ENCODE data around the gene TNKS1BP1. TPM values are rescaled to one million over a fixed set of nuclear protein-coding genes. Genes with fewer than 3 reads are reported as not detected.
"Not testable (repeated sequence)": the region's sequence is repeated elsewhere in the genome, so short reads cannot be mapped to it uniquely, and the experiment has no call there.

The TNKS1BP1 gene
- polyA plus RNA-seq, 1 donor = 144 TPM

DNA sequence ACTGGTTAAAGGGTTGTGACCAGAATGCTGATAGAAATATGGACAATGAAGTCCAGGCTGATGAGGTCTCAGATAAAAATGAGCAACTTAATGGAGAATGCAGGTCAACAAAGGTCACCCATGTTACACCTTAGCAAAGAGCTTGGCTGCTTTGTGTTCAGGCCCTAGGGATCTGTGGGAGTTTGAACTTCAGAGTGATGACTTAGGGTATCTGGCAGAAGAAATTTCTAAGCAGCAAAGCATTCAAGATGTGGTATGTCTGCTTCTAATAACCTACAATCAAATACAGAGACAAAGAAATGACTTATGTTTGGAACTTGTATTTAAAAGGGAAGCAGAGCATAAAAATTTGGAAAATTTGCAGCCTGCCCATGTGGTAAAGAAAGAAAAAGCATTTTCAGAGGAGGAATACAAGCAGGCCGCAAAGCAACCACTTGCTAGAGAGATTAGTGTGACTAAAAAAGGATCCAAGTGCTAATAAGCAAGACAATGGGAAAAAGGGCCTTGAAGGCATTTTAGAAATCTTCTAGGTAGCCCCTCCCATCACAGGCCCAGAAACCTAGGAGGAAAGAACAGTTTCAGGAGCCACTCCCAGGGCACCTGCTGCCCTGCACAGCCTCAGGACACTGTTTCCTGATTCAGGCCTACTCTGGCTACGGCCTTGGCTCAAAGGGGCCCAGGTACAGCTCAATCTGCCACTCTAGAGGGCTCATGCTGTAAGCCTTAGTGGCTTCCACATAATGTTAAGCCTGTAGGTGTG is 41.3 kb downstream of the TNKS1BP1 start:
- DNase-seq = no peak

- not testable (repeated sequence) for DNase-seq
Measured at GRCh38 chr11:57281546-57281945, 43.2 kb downstream of the TNKS1BP1 start.

DNA sequence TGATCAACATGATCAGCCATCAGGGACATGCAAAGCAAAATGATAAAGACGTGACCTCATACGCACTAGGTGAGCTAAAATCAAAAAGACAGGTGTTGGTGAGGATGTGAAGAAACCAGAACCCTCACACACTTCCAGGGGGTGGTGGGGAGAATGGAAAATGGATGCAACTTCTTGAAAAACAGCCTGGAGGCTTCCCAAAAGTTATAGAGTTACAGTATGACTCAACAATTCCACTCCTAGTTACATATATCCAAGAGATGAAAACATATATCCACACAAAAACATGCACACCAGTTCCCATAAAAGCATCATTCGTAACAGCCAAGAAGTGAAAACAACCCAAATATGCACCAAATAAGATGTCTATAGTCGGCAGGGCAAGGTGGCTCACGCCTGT is 45.6 kb downstream of the TNKS1BP1 start:
- peak; percentile 37 for DNase-seq

- DNase-seq = no peak
Measured at GRCh38 chr11:57278721-57279095, 46.0 kb downstream of the TNKS1BP1 start.

DNA sequence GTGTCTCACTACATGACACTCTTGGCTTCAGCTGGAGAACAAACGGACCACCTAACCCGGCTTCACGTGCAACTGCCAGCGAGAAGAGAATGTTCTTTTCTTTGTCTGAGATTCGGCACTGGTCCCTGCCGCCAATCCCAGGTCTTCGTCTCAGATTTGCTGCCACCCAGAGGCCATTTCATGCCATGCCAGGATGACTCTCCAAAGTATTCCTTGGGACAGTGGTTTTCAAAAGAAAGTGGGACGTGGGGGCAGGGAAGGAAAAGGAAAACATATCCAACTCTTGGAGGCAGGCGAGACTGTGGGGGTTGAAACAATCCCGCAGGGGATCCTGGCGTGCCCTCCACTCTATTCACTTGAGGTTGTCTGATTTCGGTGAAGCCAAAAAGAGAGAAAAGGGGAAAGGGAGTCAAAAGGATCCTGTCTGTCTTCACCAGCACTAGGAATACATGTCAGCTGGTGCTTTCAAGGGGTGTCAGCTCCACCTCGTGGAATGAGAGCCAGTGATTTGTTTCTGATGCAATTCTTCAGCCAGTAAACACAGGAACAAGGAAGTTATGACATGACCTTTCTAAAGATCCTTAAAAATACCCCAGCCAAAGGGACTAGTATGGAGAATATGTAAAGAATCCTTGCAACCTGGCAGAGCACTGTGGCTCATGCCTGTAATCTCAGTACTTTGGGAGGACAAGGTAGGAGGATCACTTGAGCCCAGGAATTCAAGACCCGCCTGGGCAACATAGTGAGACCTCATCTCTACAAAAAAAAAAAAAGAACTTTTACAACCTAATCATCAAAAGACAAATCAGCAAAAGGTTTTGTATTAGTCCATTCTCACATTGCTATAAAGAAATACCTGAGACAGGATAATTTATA is 46.7 kb downstream of the TNKS1BP1 start:
- peak; percentile 66 for DNase-seq

DNA sequence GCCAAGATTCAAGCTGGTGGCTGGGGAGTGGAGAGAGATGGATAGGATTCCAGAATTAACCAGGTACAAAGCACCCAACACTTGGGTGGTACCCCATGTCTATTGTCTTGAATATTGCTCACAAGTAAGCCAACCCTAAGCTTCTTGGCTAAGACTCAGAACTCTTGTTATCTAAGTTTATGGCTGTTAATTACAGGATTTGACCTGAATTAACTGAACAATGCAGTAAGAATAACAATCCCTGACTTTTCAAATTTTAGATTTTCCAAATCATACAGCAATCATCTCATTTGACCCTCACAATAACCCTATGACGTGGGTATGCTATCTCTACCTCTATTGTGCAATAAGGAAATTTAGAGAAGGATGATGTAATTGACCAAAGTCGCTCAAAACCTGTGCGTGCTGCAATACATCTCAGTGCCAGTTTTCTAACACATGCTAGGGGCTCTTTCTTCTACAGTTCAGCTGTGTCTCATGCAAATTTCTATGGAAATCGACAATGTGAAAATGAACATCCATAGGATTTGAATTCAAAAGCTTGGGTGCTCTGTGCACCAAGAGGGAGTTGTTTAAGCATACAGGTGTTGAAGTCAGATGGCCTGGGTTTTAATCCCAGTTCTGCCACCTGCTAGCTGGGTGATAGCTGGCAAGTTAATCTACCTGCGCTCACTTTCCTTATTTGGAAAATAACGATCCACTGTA is 47.6 kb downstream of the TNKS1BP1 start:
- no peak for DNase-seq

- DNase-seq = no peak
Measured at GRCh38 chr11:57276169-57276970, 48.4 kb downstream of the TNKS1BP1 start.

- no peak for DNase-seq
Measured at GRCh38 chr11:57275582-57275981, 49.2 kb downstream of the TNKS1BP1 start.

- no peak for DNase-seq
Measured at GRCh38 chr11:57274904-57275498, 49.8 kb downstream of the TNKS1BP1 start.

GRCh38 chr11:57273448-57274058 is 51.2 kb downstream of the TNKS1BP1 start:
- DNase-seq = no peak

DNA sequence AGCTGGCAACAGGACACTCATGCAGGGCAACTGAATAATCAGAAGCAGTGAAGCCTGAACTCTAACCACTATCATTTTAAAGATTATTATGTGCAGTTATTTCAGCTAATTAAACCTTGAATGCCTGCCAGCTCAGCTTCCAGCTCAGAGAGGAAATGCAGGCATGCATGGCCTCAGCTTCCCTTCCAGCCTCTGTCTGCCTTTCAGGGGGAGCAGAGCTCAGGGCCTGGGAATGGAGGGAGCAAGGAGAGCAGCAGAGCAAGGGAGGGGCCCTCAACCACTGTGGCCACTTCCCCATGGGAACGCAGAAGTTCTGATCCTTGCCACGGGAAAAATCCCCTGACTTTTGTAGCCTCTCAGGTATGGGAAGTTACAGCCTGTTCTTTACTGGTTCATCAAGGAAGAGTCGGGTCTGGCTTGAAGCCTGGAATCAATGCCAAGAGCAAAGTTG is 55.2 kb downstream of the TNKS1BP1 start:
- no peak for DNase-seq

GRCh38 chr11:57266157-57266556 is 58.6 kb downstream of the TNKS1BP1 start:
- no peak for DNase-seq

DNA sequence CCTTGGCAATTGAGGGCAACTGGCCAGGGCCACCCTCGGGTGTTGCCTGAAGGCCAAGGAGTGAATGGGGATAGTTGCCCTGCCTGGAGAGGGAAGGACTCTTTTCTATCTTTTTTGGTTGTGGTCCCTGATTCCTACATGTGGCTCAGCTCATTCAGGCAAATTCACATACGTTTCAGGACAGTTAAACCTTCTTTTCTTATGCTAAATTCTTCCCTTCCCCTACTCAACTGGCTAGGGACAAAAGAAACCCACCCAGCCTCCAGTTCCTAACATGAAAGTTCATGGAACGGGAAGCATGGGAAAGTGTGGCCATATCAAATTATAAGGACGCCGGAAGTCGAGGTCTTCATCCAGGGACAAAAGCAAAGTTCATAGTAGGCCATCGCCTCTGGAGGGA is 61.4 kb downstream of the TNKS1BP1 start:
- DNase-seq = no peak

DNA sequence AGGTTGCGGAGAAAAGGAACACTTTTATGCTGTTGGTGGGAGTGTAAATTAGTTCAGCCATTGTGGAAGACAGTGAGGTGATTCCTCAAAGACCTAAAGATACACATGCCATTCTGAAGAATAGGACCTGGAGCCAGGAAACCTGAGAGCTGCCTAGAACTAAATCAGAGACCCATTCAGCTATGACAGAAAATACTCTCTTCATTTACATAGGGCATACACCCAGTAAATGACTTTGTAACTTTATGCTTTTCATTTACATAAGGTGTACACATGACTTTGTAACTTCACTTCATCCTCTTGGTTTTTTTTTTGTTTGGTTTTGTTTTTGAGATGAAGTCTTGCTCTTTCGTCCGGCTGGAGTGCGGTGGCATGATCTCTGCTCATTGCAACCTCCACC is 62.6 kb downstream of the TNKS1BP1 start:
- DNase-seq = no peak

GRCh38 chr11:57260937-57261783 is 63.6 kb downstream of the TNKS1BP1 start:
- DNase-seq = no peak

- no peak for DNase-seq
Measured at GRCh38 chr11:57256119-57256518, 68.6 kb downstream of the TNKS1BP1 start.

GRCh38 chr11:57255618-57256017 is 69.1 kb downstream of the TNKS1BP1 start:
- DNase-seq = no peak

GRCh38 chr11:57254631-57255030 is 70.1 kb downstream of the TNKS1BP1 start:
- no peak for DNase-seq

- DNase-seq = no peak
Measured at GRCh38 chr11:57251491-57252104, 73.2 kb downstream of the TNKS1BP1 start.

- DNase-seq = no peak
Measured at GRCh38 chr11:57251037-57251436, 73.7 kb downstream of the TNKS1BP1 start.

All from hindlimb muscle (tissue), 1 donor.